ENCODE results near the gene UCK2.

Gene UCK2

DNA sequence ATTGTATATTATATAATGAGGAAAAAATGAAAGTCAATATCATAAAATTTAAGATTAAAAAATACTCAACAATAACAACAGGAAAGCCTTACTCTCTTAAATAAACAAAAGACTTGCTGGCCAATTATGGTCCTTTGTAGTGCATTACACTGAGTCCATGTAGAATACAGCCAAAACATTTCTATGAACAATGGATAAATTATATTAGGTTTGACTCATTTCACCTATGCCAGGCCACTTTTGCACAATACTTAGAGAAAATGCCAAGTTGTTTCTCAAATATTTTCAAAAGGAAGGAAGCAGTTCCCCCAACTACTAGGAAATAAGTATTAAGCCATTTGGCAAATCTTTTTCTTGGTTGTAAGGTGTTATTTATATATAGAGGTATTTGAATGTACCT is 19.8 kb upstream of the UCK2 start:
- Histone ChIP-seq H3K4me3 (no peak overlapping the region), H3K27ac (no peak overlapping the region)
- no peak for DNase-seq (ENCODE audit: low spot score)
- TF ChIP-seq, protein P1, sequence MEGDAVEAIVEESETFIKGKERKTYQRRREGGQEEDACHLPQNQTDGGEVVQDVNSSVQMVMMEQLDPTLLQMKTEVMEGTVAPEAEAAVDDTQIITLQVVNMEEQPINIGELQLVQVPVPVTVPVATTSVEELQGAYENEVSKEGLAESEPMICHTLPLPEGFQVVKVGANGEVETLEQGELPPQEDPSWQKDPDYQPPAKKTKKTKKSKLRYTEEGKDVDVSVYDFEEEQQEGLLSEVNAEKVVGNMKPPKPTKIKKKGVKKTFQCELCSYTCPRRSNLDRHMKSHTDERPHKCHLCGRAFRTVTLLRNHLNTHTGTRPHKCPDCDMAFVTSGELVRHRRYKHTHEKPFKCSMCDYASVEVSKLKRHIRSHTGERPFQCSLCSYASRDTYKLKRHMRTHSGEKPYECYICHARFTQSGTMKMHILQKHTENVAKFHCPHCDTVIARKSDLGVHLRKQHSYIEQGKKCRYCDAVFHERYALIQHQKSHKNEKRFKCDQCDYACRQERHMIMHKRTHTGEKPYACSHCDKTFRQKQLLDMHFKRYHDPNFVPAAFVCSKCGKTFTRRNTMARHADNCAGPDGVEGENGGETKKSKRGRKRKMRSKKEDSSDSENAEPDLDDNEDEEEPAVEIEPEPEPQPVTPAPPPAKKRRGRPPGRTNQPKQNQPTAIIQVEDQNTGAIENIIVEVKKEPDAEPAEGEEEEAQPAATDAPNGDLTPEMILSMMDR (IDR thresholded peaks at IDR 0.05), result no peak

DNA sequence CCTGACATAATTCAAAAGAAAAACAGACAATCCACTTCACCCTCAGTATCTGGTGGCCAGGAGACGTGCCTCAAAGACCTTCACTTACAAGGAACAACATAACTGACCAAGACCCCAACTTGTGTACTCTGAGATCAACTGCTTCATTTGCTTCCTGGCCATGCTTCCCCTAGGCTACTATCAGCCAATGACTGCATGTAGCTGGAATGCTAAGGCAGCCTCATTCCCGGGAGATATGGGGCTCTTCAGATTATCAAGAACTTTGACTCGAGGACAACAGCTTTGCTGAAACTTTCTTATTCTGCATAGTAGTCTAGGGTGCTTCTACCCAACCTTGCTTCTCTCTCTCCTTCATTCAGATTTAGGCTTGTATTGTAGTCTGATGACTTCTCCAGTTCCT is 11.7 kb upstream of the UCK2 start:
- TF ChIP-seq, protein P1 (IDR thresholded peaks at IDR 0.05), result no peak
- Histone ChIP-seq H3K4me3 (no peak overlapping the region), H3K27ac (no peak overlapping the region)
- no peak for DNase-seq (ENCODE audit: low spot score)

DNA sequence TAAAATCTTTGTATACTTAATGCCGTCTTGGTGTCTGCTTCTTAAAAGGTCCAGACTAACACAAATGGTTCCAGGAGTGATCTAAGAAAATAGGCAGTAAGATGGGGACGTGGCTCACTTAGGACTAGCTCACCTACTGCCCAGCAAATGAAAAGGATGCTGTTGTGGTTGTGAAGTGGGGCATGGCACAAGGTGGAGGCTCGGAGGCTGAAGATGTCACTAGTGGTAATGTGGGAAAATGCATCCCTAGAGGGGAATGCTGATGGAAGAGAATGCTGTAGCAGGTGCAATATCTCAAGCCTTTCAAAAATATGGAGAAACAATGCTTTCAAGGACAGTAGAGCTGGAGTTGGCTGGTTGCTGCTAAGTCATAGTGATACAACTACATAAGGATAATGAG is 11.3 kb upstream of the UCK2 start:
- TF ChIP-seq, protein P1 (IDR thresholded peaks at IDR 0.05), result no peak
- Histone ChIP-seq H3K27ac (no peak overlapping the region), H3K4me3 (no peak overlapping the region)
- no peak for DNase-seq (ENCODE audit: low spot score)

DNA sequence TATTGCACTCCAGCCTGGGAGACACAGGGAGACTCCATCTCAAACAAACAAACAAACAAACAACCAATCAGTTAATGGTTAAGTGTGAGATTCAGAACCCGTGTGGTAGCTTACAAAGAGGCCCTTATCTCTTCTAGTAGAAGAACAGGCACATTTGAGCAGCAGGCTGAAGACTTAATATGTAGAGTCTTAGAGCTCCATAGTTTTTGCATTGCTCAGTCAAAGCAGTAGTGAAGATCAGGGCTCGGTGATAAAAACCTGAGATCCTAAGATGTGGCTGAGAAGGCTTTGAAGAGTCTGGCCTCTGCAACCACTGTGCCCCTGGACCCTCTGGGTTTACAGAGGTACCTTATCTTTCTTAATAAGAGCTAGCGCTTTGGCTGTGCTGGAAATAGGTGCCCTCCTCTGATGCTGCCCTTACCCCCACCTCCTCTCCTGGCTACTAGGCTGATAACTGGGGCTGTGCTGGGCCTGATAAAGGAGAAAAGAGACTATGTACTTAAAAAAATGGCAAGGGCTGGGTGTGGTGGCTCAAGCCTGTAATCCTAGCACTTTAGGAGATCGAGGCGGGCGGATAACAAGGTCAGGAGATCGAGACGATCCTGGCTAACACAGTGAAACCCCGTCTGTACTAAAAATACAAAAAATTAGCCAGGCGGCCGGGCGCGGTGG is 10.5 kb upstream of the UCK2 start:
- Histone ChIP-seq H3K27ac (no peak overlapping the region), H3K4me3 (no peak overlapping the region)
- no peak for DNase-seq (ENCODE audit: low spot score)
- TF ChIP-seq, protein P1 (IDR thresholded peaks at IDR 0.05), result no peak

DNA sequence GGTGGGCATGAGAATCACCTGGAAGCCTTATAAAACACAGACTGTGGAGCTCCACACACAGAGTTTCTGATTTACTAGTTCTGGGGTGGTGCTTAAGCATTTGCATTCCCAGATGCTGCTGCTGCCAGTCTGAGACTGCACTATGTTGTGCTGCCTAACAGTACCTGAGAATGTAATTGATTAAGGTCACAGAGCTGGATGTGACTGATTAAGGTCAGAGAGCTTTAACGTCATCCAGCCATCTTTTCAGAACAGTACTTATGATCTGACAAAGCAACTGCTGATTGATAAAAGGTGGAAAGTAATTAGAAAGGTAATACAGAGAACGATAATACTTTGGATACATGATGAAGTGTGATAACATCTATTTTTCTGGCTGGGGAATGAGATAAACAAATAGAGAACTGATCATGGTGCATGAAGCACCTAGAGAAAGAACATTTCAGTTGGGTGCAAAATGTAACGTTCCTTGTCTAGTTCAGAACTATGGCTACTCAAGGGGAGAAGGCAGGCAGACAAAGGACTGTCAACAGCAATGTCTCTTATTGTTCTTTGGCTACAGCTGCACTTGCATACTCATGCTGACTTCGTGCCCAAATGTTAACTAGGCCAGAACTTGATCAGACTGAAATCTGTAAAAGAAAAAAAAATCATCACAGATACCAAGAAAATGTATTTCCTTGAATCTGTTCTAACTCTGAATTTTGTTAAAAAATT is 3.7 kb upstream of the UCK2 start:
- Histone ChIP-seq H3K4me3 (no peak overlapping the region), H3K27ac (no peak overlapping the region)
- TF ChIP-seq, protein P1 (IDR thresholded peaks at IDR 0.05), result no peak
- DNase-seq (ENCODE audit: low spot score), result no peak

DNA sequence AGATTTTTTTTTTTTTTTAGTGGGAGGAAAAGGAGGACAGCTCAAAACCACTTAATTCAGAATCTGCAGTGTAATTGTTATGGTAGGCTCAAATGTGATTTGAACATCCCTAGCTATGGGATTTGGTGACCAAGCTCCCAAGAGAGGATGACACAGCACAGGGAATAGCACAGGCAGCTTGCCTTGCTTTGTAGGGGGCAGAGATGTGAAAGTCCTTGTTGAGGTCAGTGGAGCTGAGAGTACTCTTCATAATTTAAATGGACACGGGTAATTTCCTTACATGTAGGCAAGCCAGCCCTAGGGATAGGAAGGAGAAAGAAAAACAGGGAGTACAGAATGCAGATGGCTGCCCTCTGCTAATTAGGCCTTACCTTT is 3.2 kb upstream of the UCK2 start:
- H3K4me3 ChIP-seq, result no peak overlapping the region
- H3K27ac ChIP-seq, result no peak overlapping the region
- TF ChIP-seq, protein P1 (IDR thresholded peaks at IDR 0.05), result no peak
- no peak for DNase-seq (ENCODE audit: low spot score)

All from coronary artery (tissue), 2 donors.